Thyroid gland (tissue), 4 donors: ENCODE measurements around the gene PAPPA2.

Experiments
- POLR2A ChIP-seq, 2 donors: fragments of 450-650 bp; IDR thresholded peaks; one replicate each; pipeline ENCODE4 v1.6.1; 2017; ENCODE audit warnings: antibody characterized with exemption in 2 of 2, mild to moderate bottlenecking in 2 of 2, moderate library complexity in 1 of 2
- TF ChIP-seq, protein P1 (sequence below), 6 experiments: fragments of 200-600 bp in 3 of 6; fragments of 450-650 bp in 3 of 6; sonication (generic) in 3 of 6; IDR thresholded peaks; one replicate each; pipeline ENCODE4 v1.5.1; 2016 to 2019; ENCODE audit warnings: antibody characterized with exemption in 6 of 6, mild to moderate bottlenecking in 2 of 6, inconsistent platforms in 1 of 6, moderate library complexity in 1 of 6

DNA sequence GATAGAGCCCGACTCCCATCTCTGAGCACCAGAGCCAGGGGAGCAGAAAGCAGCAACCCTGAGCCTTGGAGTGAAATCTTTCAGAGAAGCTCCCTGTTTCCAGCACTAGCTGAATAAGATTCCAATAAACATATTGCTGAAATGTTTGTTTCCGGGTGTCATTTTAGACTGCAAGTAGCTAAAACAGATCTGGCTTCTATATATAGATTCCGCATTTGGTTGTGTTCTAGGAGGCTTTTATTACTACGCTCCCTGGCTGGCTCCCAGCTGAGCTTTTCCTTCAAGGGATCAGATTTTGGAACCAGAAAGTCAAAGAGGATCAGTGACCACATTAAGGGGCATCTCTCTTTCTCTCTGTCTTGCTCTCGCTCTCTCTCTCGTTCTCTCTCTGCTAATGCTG lies 88.2 kb downstream of the PAPPA2 start:
- TF ChIP-seq, protein P1, sequence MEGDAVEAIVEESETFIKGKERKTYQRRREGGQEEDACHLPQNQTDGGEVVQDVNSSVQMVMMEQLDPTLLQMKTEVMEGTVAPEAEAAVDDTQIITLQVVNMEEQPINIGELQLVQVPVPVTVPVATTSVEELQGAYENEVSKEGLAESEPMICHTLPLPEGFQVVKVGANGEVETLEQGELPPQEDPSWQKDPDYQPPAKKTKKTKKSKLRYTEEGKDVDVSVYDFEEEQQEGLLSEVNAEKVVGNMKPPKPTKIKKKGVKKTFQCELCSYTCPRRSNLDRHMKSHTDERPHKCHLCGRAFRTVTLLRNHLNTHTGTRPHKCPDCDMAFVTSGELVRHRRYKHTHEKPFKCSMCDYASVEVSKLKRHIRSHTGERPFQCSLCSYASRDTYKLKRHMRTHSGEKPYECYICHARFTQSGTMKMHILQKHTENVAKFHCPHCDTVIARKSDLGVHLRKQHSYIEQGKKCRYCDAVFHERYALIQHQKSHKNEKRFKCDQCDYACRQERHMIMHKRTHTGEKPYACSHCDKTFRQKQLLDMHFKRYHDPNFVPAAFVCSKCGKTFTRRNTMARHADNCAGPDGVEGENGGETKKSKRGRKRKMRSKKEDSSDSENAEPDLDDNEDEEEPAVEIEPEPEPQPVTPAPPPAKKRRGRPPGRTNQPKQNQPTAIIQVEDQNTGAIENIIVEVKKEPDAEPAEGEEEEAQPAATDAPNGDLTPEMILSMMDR (IDR thresholded peaks at IDR 0.05), result no peak
- TF ChIP-seq POLR2A (IDR thresholded peaks at IDR 0.05), result no peak
